Suprapubic skin (tissue), 4 donors: ENCODE results near the gene MRPL51. TPM values are rescaled to one million over a fixed set of nuclear protein-coding genes. Genes with fewer than 3 reads are reported as not detected.
"Not testable (repeated sequence)": the region's sequence is repeated elsewhere in the genome, so short reads cannot be mapped to it uniquely, and the experiment has no call there.

Source experiments
- DNase-seq, 2 donors: peaks; one replicate each; pipeline ENCODE4 v3.0.0-alpha.2; 2019; ENCODE audit warnings: low spot score in 2 of 2
- H3K27ac ChIP-seq: fragments of 200-600 bp; sonication (generic); one replicate; pipeline ENCODE4 v1.5.1; 2019
- H3K27me3 ChIP-seq: fragments of 200-600 bp; sonication (generic); one replicate; pipeline ENCODE4 v1.5.1; 2019
- H3K36me3 ChIP-seq: fragments of 200-600 bp; sonication (generic); one replicate; pipeline ENCODE4 v1.5.1; 2019
- H3K4me1 ChIP-seq: fragments of 200-600 bp; sonication (generic); one replicate; pipeline ENCODE4 v1.5.1; 2019
- H3K4me3 ChIP-seq: fragments of 200-600 bp; sonication (generic); one replicate; pipeline ENCODE4 v1.5.1; 2019; ENCODE audit warnings: mild to moderate bottlenecking
- H3K9me3 ChIP-seq: fragments of 200-600 bp; sonication (generic); one replicate; pipeline ENCODE4 v1.5.1; 2019
- CTCF ChIP-seq, 2 donors: fragments of 200-600 bp in 1 of 2; fragments of 450-650 bp in 1 of 2; sonication (generic) in 1 of 2; IDR thresholded peaks; one replicate each; pipeline ENCODE4 v1.5.1; 2016 to 2019; ENCODE audit warnings: antibody characterized with exemption in 2 of 2, mild to moderate bottlenecking in 1 of 2, moderate library complexity in 1 of 2
- EP300 ChIP-seq: sonication (generic); formaldehyde crosslinking; IDR thresholded peaks from one replicate; pipeline ENCODE4 v1.6.1; 2017; ENCODE audit warnings: antibody characterized with exemption
- POLR2A ChIP-seq, 2 donors: fragments of 450-650 bp; IDR thresholded peaks; one replicate each; pipeline ENCODE4 v1.6.1; 2017; ENCODE audit warnings: antibody characterized with exemption in 2 of 2, mild to moderate bottlenecking in 2 of 2, moderate library complexity in 2 of 2
- POLR2AphosphoS5 ChIP-seq, 3 donors: sonication (generic); formaldehyde crosslinking; IDR thresholded peaks; one replicate each; pipeline ENCODE4 v1.6.1; 2017; ENCODE audit warnings: antibody characterized with exemption in 3 of 3
- WGBS: methylation state at CpG from one replicate; pipeline ENCODE4 v1.1.5; 2018; 5-methylcytosine and 5-hydroxymethylcytosine counted together
- total RNA-seq, 4 donors: library from RNA; depleted of rRNA; stranded (reverse); fragments of >200 nt; gene quantifications; one replicate each; pipeline ENCODE4 v1.1.0, GENCODE V29; 2016

MRPL51 gene
- total RNA-seq, 4 donors from 2014 or later: 28.0 to 42.2 (median 37.9) TPM

- 61% methylated on average over 4 of the region's 4 CpGs for whole genome bisulfite sequencing
- Histone ChIP-seq H3K36me3 (no peaks in the 10 kb centered on the region), H3K27me3 (no peaks in the 10 kb centered on the region), H3K27ac (no peak overlapping the region), H3K4me3 (no peak overlapping the region), H3K4me1 (peaks cover 14% of the 10 kb centered on the region), H3K9me3 (no peaks in the 10 kb centered on the region)
- TF ChIP-seq CTCF (IDR thresholded peaks at IDR 0.05): no peak
- no peak for TF ChIP-seq POLR2A (IDR thresholded peaks at IDR 0.05)
- no peak for TF ChIP-seq EP300
- no peak for TF ChIP-seq POLR2AphosphoS5 (IDR thresholded peaks at IDR 0.05)
- DNase-seq: no peak
These were observed 3.6 kb downstream of the MRPL51 start for GRCh38 chr12:6489449-6489848.

- Histone ChIP-seq H3K27me3 (no peaks in the 10 kb centered on the region), H3K4me1 (peaks cover 9% of the 10 kb centered on the region), H3K27ac (no peak overlapping the region), H3K36me3 (no peaks in the 10 kb centered on the region), H3K4me3 (no peak overlapping the region), H3K9me3 (no peaks in the 10 kb centered on the region)
- no peak for DNase-seq
- 89% methylated on average over 1 of the region's 1 CpG for WGBS
- TF ChIP-seq POLR2A (IDR thresholded peaks at IDR 0.05) (no peak), POLR2AphosphoS5 (IDR thresholded peaks at IDR 0.05) (no peak), EP300 (no peak), CTCF (IDR thresholded peaks at IDR 0.05) (no peak)
These were observed 4.8 kb downstream of the MRPL51 start for GRCh38 chr12:6488240-6488639.

- H3K4me3 ChIP-seq: no peak overlapping the region
- no peak overlapping the region for H3K27ac ChIP-seq
- H3K9me3 ChIP-seq: no peaks in the 10 kb centered on the region
- H3K36me3 ChIP-seq: no peaks in the 10 kb centered on the region
- 79% methylated on average over 8 of the region's 20 CpGs for WGBS
- no peak for TF ChIP-seq POLR2AphosphoS5 (IDR thresholded peaks at IDR 0.05)
- TF ChIP-seq POLR2A (IDR thresholded peaks at IDR 0.05): no peak
- TF ChIP-seq EP300: no peak
- TF ChIP-seq CTCF (IDR thresholded peaks at IDR 0.05): no peak
- no peak for DNase-seq
- H3K4me1 ChIP-seq: peaks cover 7% of the 10 kb centered on the region
- no peaks in the 10 kb centered on the region for H3K27me3 ChIP-seq
These were observed 14.6 kb downstream of the MRPL51 start for GRCh38 chr12:6478416-6478815.

- not testable (repeated sequence) for H3K4me3 ChIP-seq, H3K27ac ChIP-seq, H3K9me3 ChIP-seq, H3K27me3 ChIP-seq, H3K36me3 ChIP-seq, DNase-seq, H3K4me1 ChIP-seq
- WGBS: 94% methylated on average over 21 of the region's 37 CpGs
These were observed 15.3 kb downstream of the MRPL51 start for GRCh38 chr12:6477601-6478377.

- WGBS: 41% methylated on average over 3 of the region's 3 CpGs
- TF ChIP-seq POLR2AphosphoS5 (IDR thresholded peaks at IDR 0.05): no peak
- TF ChIP-seq CTCF (IDR thresholded peaks at IDR 0.05): no peak
- TF ChIP-seq EP300: no peak
- no peak for TF ChIP-seq POLR2A (IDR thresholded peaks at IDR 0.05)
These were observed 16.6 kb downstream of the MRPL51 start for GRCh38 chr12:6476489-6476888.

GRCh38 chr12:6475233-6475975 is 17.7 kb downstream of the MRPL51 start:
- WGBS: 85% methylated on average over 36 of the region's 48 CpGs
- not testable (repeated sequence) for H3K4me3 ChIP-seq

More at GRCh38 chr12:6476489-6476888, 16.6 kb downstream of the MRPL51 start:
- H3K4me3 ChIP-seq: no peak overlapping the region
- no peaks in the 10 kb centered on the region for H3K36me3 ChIP-seq
- no peak for DNase-seq
- peaks cover 9% of the 10 kb centered on the region for H3K4me1 ChIP-seq
- no peaks in the 10 kb centered on the region for H3K27me3 ChIP-seq
- H3K9me3 ChIP-seq: no peaks in the 10 kb centered on the region
- H3K27ac ChIP-seq: no peak overlapping the region

More at GRCh38 chr12:6475233-6475975, 17.7 kb downstream of the MRPL51 start:
- not testable (repeated sequence) for H3K27me3 ChIP-seq, H3K9me3 ChIP-seq, H3K36me3 ChIP-seq, H3K27ac ChIP-seq, DNase-seq
- peaks cover 15% of the 10 kb centered on the region for H3K4me1 ChIP-seq
